ENCODE measurements around the gene PDIA4.

PDIA4 gene

GRCh38 chr7:148999192-148999591 lies 29.1 kb downstream of the PDIA4 start:
- TF ChIP-seq FOXP2 (optimal IDR thresholded peaks at IDR 0.05; ENCODE audit: borderline replicate concordance, extremely low read depth, extremely low read length, insufficient read depth) (no peak), POLR2AphosphoS5 (IDR thresholded peaks at IDR 0.05; ENCODE audit: low read depth, low read length) (no peak), TAF1 (IDR thresholded peaks at IDR 0.05; ENCODE audit: borderline replicate concordance, insufficient read depth, low read length) (no peak), REST (IDR thresholded peaks at IDR 0.05; ENCODE audit: insufficient read depth in 1 of 2, low read depth in 2 of 2, low read length in 2 of 2) (no peak), SIN3A (IDR thresholded peaks at IDR 0.05; ENCODE audit: borderline replicate concordance, insufficient read depth, low read length) (no peak)

DNA sequence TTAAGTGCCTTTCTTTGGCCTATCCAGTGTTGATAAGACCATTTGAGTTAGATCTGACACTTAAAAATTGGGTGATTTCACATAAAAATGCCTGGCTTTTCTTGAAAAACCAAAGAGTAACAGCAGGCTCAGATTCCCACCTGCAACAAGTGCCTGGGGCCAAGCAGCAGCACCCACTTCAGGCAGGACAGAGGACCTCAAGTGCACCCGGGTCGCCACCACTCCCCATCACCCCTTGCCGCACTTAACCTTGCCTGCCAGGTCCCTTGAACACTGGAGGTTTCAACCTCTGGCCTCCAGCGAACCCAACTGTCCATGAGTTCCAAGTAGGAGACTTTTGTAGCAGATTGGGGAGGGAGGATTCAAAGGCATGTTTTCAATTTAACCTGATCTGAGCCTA lies 30.8 kb downstream of the PDIA4 start:
- no peak for TF ChIP-seq TAF1 (IDR thresholded peaks at IDR 0.05; ENCODE audit: borderline replicate concordance, insufficient read depth, low read length)
- no peak for TF ChIP-seq SIN3A (IDR thresholded peaks at IDR 0.05; ENCODE audit: borderline replicate concordance, insufficient read depth, low read length)
- TF ChIP-seq REST (IDR thresholded peaks at IDR 0.05; ENCODE audit: insufficient read depth in 1 of 2, low read depth in 2 of 2, low read length in 2 of 2), result no peak
- TF ChIP-seq FOXP2 (optimal IDR thresholded peaks at IDR 0.05; ENCODE audit: borderline replicate concordance, extremely low read depth, extremely low read length, insufficient read depth), result no peak
- no peak for TF ChIP-seq POLR2AphosphoS5 (IDR thresholded peaks at IDR 0.05; ENCODE audit: low read depth, low read length)

DNA sequence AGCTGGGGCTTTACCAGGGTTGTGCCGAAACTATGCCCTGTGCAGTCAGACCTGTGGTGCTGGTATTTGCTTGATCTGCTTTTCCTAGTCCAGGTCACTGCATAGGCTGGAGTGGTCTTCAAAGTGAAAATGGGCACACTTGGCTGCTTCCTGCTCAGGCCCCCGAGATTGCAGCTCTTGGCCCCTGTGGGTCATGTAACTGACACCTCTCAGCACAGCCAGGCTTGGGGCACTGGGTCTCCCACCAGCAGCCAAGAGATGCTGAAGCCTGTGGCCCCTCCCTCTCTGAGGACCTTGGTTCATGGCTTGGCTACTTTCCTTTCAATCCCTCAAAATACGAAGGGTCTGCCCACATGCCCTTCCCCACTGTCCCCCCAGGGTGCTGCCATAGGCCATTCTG lies 33.7 kb downstream of the PDIA4 start:
- TF ChIP-seq SIN3A (IDR thresholded peaks at IDR 0.05; ENCODE audit: borderline replicate concordance, insufficient read depth, low read length), result no peak
- no peak for TF ChIP-seq REST (IDR thresholded peaks at IDR 0.05; ENCODE audit: insufficient read depth in 1 of 2, low read depth in 2 of 2, low read length in 2 of 2)
- no peak for TF ChIP-seq POLR2AphosphoS5 (IDR thresholded peaks at IDR 0.05; ENCODE audit: low read depth, low read length)

- no peak for TF ChIP-seq REST (IDR thresholded peaks at IDR 0.05; ENCODE audit: insufficient read depth in 1 of 2, low read depth in 2 of 2, low read length in 2 of 2)
- TF ChIP-seq FOXP2 (optimal IDR thresholded peaks at IDR 0.05; ENCODE audit: borderline replicate concordance, extremely low read depth, extremely low read length, insufficient read depth), result no peak
- TF ChIP-seq TAF1 (IDR thresholded peaks at IDR 0.05; ENCODE audit: borderline replicate concordance, insufficient read depth, low read length), result no peak
- TF ChIP-seq SIN3A (IDR thresholded peaks at IDR 0.05; ENCODE audit: borderline replicate concordance, insufficient read depth, low read length), result no peak
- TF ChIP-seq POLR2AphosphoS5 (IDR thresholded peaks at IDR 0.05; ENCODE audit: low read depth, low read length), result no peak
Measured at GRCh38 chr7:148993193-148993592, 35.1 kb downstream of the PDIA4 start.

DNA sequence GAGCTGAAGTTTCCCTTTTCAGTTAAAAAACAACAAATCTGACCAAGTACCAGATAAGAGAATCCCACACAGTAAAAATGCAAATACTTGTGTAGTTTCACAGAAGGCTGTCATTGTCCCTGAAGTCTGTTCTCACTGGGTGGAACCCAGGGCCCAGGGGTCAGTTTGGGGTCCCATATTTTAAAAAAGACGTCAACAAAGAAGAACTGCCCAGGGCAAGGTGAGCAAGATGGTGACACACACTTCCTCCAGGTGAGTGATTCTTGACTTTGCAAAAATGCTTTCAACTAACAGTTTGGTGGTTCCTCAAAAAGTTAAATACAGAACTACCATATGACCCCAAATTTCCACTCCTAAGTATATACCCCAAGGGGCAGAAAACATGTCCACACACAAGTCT lies 36.8 kb downstream of the PDIA4 start:
- no peak for TF ChIP-seq REST (IDR thresholded peaks at IDR 0.05; ENCODE audit: insufficient read depth in 1 of 2, low read depth in 2 of 2, low read length in 2 of 2)
- no peak for TF ChIP-seq FOXP2 (optimal IDR thresholded peaks at IDR 0.05; ENCODE audit: borderline replicate concordance, extremely low read depth, extremely low read length, insufficient read depth)
- TF ChIP-seq POLR2AphosphoS5 (IDR thresholded peaks at IDR 0.05; ENCODE audit: low read depth, low read length), result no peak
- no peak for TF ChIP-seq TAF1 (IDR thresholded peaks at IDR 0.05; ENCODE audit: borderline replicate concordance, insufficient read depth, low read length)
- no peak for TF ChIP-seq SIN3A (IDR thresholded peaks at IDR 0.05; ENCODE audit: borderline replicate concordance, insufficient read depth, low read length)
